Stimulated activated CD8-positive, alpha-beta memory T cell treated with anti-CD3 and anti-CD28 coated beads, Interleukin-2, amount 100 ng/mL, for 1 hour (primary cell): ENCODE measurements around the gene PCDHGA1.
"Not testable (repeated sequence)": the region's sequence is repeated elsewhere in the genome, so short reads cannot be mapped to it uniquely, and the experiment has no call there.

ENCODE experiments used
- DNase-seq, 2 donors: peaks; one replicate each; pipeline ENCODE4 v3.0.0-alpha.2; 2020; ENCODE audit warnings: low read depth in 2 of 2

The PCDHGA1 gene

GRCh38 chr5:141346017-141346416 is 15.7 kb downstream of the PCDHGA1 start:
- DNase-seq = not testable (repeated sequence)

GRCh38 chr5:141349917-141350619 is 19.8 kb downstream of the PCDHGA1 start, which contains the start of gene PCDHGB1:
Gene PCDHGB1, plus strand, starts transcription at chr5:141350099. Its CDS starts 162 bp downstream, at chr5:141350261.
- no peak for DNase-seq

- DNase-seq = no peak
These were observed 21.3 kb downstream of the PCDHGA1 start for GRCh38 chr5:141351591-141351990.

GRCh38 chr5:141354900-141355469 is 24.7 kb downstream of the PCDHGA1 start, which contains the start of gene PCDHGA4:
Gene PCDHGA4, plus strand, starts transcription at chr5:141355021. Its CDS starts 87 bp downstream, at chr5:141355108.
- no peak for DNase-seq

GRCh38 chr5:141355641-141356040 is 25.3 kb downstream of the PCDHGA1 start:
- DNase-seq = no peak

- no peak for DNase-seq
These were observed 25.8 kb downstream of the PCDHGA1 start for GRCh38 chr5:141356133-141356532.

GRCh38 chr5:141356950-141357349 is 26.6 kb downstream of the PCDHGA1 start:
- DNase-seq = no peak

- DNase-seq = no peak
These were observed 29.6 kb downstream of the PCDHGA1 start, which contains the start of gene PCDHGB2 for GRCh38 chr5:141359790-141360426. Gene PCDHGB2, plus strand, starts transcription at chr5:141359994. Its CDS starts 142 bp downstream, at chr5:141360136.

GRCh38 chr5:141360685-141361084 is 30.4 kb downstream of the PCDHGA1 start:
- DNase-seq = no peak

- no peak for DNase-seq
These were observed 32.4 kb downstream of the PCDHGA1 start for GRCh38 chr5:141362719-141363118.

- no peak for DNase-seq
These were observed 33.8 kb downstream of the PCDHGA1 start, which contains the start of gene PCDHGA5 for GRCh38 chr5:141363952-141364660. Gene PCDHGA5, plus strand, starts transcription at chr5:141364162. Its CDS starts 169 bp downstream, at chr5:141364331.

GRCh38 chr5:141366016-141366896 is 35.9 kb downstream of the PCDHGA1 start:
- no peak for DNase-seq

- no peak for DNase-seq
These were observed 39.9 kb downstream of the PCDHGA1 start, which contains the start of gene PCDHGB3 for GRCh38 chr5:141369994-141370848. Gene PCDHGB3, plus strand, starts transcription at chr5:141370242. Its CDS starts 153 bp downstream, at chr5:141370395.

- no peak for DNase-seq
These were observed 41.5 kb downstream of the PCDHGA1 start for GRCh38 chr5:141371572-141372475.

GRCh38 chr5:141373673-141374317 is 43.5 kb downstream of the PCDHGA1 start, which contains the start of gene PCDHGA6:
Gene PCDHGA6, plus strand, starts transcription at chr5:141373891. Its CDS starts 193 bp downstream, at chr5:141374084.
- DNase-seq = no peak

- no peak for DNase-seq
These were observed 44.3 kb downstream of the PCDHGA1 start for GRCh38 chr5:141374627-141375026.

- DNase-seq = not testable (repeated sequence)
These were observed 45.3 kb downstream of the PCDHGA1 start for GRCh38 chr5:141375444-141376155.
